CD1c-positive myeloid dendritic cell (primary cell): ENCODE data around the gene ZNF628.
"Not testable (repeated sequence)": the region's sequence is repeated elsewhere in the genome, so short reads cannot be mapped to it uniquely, and the experiment has no call there.

ENCODE experiments used
- DNase-seq: peaks from one replicate; pipeline ENCODE4 v3.0.0-alpha.2; 2016; ENCODE audit errors: extremely low spot score

Gene ZNF628

GRCh38 chr19:55484593-55485438 is 8.4 kb downstream of the ZNF628 start, which contains the start of gene NAT14:
NAT14 (plus strand) TSS chr19:55485188; CDS start chr19:55485709, 521 bp downstream.
- DNase-seq: peak; percentile 58

GRCh38 chr19:55485439-55486011 is 9.1 kb downstream of the ZNF628 start:
- DNase-seq: no peak

DNA sequence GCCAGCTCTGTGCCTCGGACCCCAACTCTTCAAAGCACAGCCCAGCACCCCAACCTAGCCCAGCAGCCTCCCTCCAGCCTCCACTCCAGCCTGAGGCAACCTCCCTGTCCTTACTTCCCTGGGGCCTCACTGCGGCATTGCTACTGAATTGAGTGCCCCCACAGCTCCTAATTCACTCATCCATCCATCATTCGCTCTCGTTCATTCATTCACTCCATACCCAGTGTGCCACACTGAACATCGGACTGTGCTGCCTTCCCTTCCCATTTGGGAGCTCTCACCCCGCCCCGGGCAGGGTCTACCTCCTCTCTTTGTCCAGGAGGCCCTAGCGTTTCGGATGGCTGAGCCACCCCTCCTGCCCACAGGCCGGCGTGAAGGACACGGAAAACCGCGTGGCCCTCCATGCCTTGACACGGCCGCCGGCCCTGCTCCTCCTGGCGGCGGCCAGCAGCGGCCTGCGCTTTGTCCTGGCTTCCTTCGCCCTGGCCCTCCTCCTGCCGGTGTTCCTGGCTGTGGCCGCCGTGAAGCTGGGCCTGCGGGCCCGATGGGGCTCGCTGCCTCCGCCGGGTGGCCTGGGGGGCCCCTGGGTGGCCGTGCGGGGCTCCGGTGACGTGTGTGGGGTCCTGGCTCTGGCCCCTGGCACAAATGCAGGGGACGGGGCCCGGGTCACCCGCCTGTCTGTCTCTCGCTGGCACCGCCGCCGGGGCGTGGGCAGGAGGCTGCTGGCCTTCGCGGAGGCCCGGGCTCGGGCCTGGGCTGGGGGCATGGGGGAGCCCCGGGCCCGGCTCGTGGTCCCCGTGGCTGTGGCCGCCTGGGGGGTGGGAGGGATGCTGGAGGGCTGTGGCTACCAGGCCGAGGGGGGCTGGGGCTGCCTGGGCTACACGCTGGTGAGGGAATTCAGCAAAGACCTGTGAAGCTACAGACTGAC is 9.9 kb downstream of the ZNF628 start:
- DNase-seq: no peak

- no peak for DNase-seq
These were observed 10.8 kb downstream of the ZNF628 start for GRCh38 chr19:55486971-55487923.

GRCh38 chr19:55487924-55488687 is 11.7 kb downstream of the ZNF628 start, which contains the start of gene SSC5D:
SSC5D (plus strand) TSS chr19:55488436; CDS start chr19:55488590, 154 bp downstream.
- DNase-seq: no peak

DNA sequence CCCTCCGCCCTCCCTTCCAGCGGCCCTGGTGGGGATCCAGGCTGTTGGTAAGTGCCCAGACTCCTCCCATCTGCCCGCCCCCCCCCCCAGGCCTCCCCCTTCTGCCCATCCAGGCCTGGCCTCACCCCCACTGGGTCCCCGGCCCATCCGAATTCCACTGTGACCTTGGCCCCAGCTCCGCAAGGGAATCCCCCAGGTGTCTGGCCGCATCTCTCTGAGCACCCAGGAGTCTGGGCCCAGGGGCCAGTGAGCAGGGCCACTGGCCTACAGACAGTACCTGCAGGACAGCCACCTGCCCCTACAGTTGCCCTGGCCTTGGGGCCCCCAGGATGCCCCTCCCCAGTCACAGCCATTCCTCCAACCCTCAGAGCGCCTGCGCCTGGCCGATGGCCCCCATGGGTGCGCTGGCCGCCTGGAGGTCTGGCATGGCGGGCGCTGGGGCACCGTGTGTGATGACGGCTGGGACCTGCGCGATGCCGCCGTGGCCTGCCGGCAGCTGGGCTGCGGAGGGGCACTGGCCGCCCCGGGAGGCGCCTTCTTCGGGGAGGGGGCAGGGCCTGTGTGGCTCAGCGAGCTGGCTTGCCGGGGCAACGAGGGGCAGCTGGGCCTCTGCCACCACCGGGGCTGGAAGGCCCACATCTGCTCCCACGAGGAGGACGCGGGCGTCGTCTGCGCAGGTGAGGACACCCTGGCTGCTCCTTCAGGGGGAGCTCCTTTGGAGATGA is 12.7 kb downstream of the ZNF628 start:
- no peak for DNase-seq

DNA sequence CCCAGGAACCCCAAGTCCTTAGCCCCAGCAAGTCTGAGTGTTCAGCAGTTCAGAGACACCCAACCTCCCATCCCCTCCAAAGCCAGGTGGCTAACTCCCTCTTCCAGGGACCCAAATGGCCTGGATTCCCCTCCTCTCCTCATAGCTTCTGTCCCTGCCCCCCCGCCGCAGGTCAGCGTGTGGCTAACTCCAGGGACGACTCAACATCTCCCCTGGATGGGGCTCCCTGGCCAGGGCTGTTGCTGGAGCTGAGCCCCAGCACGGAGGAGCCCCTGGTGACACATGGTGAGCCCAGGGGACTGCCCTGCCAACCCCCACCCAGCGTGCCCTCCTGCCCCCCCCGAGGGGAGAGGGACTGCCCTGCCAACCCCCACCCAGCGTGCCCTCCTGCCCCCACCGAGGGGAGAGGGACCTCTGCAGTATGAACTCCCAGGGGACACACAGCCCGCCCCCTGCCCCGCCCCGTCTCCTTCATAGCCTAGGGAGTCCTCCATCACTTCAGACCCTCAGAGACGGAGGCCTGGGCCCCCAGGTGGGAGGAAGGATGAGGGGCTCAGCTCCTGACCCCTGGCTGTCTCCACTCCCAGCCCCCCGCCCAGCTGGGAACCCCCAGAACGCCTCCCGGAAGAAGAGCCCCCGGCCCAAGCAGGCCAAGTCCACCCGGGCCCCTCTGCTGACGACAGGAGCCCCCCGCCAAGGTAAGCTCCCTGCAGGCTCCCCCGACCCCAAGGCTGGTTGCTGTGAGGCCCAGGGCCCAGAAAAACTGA is 13.5 kb downstream of the ZNF628 start:
- no peak for DNase-seq

- no peak for DNase-seq
These were observed 14.3 kb downstream of the ZNF628 start for GRCh38 chr19:55490478-55491432.

DNA sequence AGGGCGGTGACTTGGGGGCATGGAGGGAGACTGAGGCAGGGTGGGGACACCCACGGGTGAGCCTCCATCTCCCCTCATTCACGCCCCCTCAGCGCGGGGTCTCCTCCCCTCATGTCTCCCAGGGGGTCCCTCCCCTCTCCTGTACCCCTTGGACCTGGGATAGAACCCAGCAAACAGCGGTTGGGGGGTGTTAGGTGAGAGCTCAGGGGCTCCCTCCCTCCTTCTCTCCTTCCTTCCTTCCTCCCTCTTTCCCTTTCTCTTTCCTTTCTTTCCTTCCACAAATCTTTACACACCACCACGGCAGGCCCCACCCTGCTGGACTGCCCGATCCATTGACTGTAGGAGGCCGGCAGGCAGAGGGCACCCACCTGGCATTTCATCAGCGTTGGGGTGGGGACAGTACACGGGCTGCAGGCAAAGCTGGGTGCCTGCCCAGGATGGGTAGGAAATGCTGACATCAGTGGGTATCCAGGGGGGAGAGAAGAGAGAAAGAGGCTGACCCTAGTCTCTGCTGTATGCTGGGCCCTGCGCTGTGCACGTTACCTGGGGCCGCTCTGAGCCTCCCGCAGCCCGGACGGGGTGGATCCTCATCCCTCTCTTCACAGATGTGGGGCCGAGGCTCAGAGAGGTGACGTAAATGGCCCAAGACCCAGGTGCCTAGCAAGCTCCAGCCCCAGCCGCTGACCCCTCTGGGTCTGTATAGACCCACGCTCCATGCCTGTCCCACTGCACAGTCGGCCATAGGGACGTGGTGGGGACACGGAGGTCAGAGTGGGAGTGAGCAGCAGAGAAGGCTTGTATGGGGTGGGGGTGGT is 15.3 kb downstream of the ZNF628 start:
- DNase-seq: no peak

DNA sequence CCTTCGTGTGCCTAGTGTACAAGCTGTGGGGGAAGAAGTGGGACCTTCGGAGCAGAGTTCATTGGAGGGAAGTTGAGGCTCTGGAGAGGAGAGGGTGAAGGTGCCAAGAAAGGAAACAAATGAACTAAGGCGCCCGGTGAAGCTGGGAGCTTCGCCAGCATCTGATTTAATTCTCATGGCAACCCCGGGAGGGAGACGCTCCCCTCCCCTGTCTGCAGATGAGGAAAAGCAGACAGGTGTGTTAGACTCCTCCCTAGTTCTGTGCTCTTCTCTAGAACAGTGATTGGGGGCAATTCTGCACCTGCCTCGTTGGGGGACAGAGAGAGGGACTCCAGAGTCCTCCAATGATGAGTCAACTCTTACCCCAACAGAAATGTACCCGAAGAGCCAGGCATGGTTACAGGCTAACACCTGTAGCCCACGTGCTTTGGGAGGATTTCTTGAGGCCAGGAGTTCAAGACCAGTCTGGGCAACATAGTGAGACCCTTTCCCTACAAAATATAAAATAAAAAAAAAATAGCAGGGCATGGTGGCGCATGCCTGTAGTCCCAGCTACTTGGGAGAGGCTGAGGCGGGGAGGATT is 16.0 kb downstream of the ZNF628 start:
- DNase-seq: no peak

DNA sequence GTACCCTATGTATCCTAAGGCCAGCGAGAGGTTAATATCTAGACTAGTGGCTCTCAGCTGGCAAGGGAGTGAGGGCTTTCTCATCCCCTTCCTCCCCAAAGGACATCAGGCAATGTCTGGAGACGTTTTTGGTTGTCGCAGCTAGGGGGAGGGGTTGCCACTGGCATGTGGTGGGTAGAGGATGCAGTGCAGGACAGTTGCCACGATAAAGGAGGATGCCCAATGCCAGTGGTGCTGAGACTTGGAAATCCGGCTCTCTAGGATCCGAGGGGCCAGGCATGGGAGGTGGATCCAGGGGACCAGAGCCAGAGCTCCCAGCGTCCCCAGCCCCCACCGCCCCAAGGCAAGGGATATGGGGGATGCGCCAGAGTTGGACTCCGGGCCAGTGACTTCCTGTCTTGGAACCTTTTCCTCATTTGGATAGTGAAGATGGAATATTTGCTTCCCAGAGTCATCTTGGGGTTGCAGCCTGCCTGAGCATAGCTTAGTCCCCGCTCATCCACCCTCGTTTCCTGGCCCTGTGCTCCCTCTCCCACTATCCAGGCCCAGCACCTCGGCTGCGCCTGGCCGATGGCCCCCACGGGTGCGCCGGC is 16.7 kb downstream of the ZNF628 start:
- no peak for DNase-seq

DNA sequence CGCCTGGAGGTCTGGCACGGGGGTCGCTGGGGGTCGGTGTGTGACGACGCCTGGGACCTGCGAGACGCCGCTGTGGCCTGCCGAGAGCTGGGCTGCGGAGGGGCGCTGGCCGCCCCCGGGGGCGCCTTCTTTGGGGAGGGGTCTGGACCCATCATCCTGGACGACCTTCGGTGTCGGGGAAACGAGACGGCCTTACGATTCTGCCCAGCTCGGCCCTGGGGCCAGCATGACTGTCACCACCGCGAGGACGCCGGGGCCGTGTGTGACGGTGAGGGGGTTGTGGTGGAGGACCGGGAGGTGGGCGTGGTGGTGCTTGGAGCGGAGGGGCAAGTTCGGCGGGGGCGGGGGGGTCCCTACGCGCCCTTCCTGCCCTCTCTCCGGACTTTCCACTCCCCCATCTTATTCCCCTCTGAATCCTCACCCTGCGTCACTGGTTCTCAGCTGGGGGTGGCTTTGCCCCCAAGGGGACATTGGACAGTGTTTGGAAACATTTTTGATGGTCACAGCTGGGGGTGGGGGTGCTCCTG is 17.3 kb downstream of the ZNF628 start:
- DNase-seq: no peak

DNA sequence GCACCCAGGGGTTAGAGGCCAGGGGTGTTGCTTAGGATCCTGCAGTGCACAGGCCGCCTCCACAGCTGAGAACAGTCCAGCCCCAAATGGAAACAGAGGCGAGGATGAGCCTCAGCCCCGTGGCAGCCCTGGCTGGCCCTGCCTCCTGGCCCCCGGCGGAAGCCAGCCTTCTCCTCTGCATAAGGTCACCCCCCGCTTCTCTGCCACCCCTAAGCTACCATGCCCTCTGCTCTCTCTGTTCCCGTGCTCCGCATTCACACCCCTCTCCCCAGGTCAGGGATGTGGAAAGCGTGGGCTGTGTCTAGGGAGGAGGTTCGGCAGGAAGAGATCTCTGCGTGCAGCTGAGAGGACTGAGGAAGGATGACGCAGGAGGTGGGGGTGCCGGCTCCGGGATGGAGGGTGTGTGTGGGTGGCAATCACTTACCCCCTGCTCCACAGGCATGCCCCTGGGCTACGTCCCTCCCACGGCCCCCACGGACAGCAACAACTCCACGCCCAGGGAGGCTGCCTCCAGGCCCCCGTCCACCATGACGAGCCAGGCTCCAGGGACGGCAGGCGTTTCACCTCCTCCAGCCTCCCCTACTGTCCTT is 17.9 kb downstream of the ZNF628 start:
- peak; percentile 19 for DNase-seq

GRCh38 chr19:55495646-55496349 is 19.4 kb downstream of the ZNF628 start:
- DNase-seq: no peak

DNA sequence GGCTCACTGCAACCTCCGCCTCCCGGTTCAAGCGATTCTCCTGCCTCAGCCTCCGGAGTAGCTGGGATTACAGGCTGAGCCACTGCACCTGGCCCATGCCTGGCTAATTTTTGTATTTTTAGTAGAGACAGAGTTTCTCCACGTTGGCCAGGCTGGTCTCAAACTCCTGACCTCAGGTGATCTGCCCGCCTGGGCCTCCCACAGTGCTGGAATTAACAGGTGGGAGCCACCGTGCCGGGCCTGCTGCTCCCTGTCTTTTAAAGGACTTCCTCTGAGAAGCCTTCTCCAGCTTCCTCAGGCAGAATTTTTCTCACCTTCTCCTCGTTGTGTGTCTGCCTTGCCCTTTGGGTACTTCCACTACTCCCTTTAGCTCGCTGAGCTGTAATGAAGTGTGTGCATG is 20.4 kb downstream of the ZNF628 start:
- not testable (repeated sequence) for DNase-seq
